H4 (cell line): ENCODE data around the gene TMED3. TPM values are rescaled to one million over a fixed set of nuclear protein-coding genes. Genes with fewer than 3 reads are reported as not detected.
A peak's percentile ranks its signal among the peaks of the same experiment; 100 is the strongest.
"Not testable (repeated sequence)": the region's sequence is repeated elsewhere in the genome, so short reads cannot be mapped to it uniquely, and the experiment has no call there.

Experiments used
- DNase-seq: peaks from one replicate; pipeline ENCODE4 v3.0.0-alpha.2; 2015; ENCODE audit warnings: low spot score
- total RNA-seq: library from RNA; depleted of rRNA; stranded (reverse); fragments of >200 nt; shearing (Covaris generic); gene quantifications from 2 replicates; pipeline ENCODE4 v1.2.3, GENCODE V29; 2014

TMED3 gene
- total RNA-seq, 1 experiment from 2014 or later, result 164 TPM

- DNase-seq, result no peak
These were observed 6.0 kb downstream of the TMED3 start for GRCh38 chr15:79316864-79317263.

DNA sequence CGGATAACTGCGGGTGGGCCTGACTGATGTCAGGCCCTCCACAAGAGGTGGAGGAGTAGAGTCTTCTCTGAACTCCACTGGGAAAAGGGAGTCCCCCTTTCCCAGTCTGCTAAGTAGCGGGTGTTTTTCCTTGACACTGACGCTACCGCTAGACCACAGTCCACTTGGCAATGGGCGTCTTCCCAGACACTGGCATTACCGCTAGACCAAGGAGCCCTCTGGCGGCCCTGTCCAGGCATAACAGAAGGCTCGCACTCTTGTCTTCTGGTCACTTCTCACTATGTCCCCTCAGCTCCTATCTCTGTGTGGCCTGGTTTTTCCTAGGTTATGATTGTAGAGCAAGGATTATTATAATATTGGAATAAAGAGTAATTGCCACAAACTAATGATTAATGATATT, 9.1 kb downstream of the TMED3 start:
- not testable (repeated sequence) for DNase-seq

DNA sequence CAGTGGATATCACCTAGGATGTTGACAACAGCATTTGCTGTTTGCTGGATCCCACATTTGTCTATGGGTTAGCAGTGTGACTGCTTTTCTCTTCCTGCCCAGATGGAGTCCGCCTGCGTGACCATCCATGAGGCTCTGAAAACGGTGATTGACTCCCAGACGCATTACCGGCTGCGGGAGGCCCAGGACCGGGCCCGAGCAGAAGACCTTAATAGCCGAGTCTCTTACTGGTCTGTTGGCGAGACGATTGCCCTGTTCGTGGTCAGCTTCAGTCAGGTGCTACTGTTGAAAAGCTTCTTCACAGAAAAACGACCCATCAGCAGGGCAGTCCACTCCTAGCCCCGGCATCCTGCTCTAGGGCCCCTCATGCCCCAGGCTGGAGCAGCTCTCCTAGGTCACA, 11.0 kb downstream of the TMED3 start:
- no peak for DNase-seq

DNA sequence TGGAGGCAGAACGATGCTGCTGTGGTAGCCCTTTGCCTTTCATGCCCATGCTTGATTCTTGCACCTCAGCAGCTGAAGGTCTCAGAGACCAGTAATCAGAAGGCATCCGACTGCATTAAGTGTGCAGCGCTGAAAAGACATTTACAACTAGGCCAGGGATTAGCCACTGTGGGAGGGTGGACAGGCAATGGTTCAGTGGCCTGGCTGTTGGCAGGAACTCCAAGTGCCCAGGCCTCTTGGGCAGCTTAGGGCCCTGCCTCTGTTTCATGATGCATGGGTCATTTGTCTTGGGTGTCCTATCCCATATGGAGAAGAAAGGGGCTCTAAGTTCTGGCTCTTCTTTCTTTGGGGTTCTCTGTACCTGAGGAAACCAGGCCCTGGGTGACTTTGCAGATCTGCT, 11.4 kb downstream of the TMED3 start:
- no peak for DNase-seq

DNA sequence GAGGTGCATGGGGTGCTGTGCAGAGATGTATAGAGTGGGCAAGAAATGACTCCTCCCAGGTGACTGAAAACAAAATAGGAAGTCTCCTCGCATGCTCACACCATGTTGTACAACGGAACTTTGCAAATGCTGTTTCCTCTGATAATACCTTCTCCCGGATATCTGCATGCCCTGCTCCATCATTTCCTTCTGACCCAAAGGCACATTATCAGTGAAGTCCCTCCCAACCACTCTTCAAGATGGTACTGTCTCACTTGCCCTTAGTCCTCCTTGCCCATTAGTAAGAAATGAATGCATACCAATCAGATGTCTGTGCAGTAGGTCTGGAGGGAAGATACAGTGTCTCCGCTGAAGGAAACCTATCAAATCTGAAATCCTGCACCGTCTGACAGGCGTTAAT, 12.0 kb downstream of the TMED3 start:
- DNase-seq, result no peak

DNA sequence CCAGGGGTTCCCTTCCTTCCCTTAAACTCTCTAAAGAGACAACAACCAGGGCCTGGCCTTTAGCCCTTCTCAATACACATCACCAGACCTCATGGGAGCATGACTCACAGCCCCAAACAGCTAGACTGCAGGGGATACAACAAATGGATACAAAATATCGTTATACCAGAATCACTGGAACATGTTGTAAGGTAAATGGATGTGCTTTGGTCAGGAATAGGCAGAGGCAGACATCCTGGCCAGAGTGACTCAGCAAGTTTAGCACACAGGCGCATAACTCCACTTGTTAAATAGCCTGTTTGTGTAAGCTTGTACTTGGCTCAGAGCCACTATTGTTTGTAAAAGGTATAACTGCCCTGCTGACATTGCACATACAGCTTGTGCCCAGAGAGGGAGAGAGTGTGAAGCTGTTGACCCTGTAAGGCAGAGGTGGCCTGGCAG, 18.3 kb downstream of the TMED3 start:
- peak; percentile 37 for DNase-seq

- DNase-seq, result no peak
These were observed 22.1 kb downstream of the TMED3 start for GRCh38 chr15:79332824-79333510.

GRCh38 chr15:79337591-79337990, 26.7 kb downstream of the TMED3 start:
- no peak for DNase-seq

GRCh38 chr15:79339588-79340314, 28.8 kb downstream of the TMED3 start:
- DNase-seq, result peak; percentile 23

DNA sequence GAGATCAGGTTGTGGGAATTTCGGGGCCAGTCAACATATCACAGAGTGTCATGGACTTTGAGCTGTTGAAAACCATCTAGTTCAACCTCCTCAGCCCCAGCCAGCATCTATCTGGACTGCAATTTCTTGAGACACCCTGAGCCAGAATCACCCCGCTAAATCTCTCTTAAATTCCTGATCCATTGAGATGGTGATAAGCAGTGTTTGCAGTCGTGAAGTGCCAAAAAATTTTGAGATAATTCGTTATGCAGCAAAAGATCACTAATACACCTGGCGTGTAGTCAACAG, 29.3 kb downstream of the TMED3 start:
- no peak for DNase-seq

DNA sequence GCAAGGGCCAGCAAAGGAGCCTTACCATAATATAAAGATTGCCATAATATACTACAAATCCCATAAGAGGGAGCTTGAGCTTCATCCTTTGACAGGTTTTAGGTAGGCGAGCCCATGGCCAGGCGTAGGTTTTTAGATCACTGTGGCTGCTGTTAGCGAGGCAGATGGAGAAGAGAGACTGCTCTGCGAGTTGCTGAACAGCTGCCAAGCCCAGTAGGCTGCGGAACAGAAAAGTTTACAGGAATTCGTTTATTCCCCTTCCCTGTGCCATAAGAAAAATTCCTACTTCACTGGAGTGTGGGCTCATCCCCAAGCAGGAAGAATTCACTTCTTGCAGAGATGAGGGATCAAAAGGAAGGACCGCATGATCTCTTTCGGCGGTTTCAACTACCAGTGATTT, 30.5 kb downstream of the TMED3 start:
- DNase-seq, result no peak

- no peak for DNase-seq
These were observed 38.6 kb downstream of the TMED3 start for GRCh38 chr15:79349525-79349924.

DNA sequence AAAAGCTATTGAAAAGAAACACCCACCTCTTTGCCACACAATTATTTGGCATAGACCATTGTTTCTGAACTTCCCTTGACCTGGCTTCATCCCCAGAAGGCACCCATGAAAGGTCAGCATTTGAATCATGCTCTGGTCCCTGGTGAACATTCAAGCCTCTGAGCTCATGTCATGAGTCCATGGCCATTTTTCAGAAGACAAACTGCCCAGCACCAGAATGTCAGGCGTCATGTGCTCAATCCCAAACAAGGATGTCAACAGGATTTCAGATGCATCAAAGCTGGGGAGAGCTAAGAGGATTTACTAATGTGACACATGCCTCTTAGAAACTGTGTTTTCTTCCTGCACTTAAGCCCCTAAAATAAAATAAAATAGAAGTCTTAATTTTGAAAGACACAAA, 41.3 kb downstream of the TMED3 start:
- DNase-seq, result no peak

DNA sequence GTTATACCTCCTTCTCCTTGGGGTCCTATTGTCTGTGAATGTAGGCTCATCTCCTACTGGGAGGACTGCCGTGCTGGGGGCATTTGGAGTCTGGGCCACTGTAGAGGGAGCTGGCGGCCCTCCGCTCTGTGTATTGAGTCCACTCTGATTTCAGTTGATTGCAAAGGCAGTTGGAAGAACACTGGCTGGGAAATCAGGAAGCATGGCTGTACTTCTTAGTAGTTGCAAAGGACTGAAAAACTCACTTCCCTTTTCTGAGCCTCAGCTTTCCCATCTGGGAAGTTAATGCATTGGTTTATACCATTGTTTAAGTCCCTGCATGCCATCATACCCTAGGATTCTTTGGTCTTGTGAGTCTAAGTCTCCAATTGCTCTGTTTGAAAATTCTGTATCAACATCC, 46.7 kb downstream of the TMED3 start:
- no peak for DNase-seq

GRCh38 chr15:79358069-79358468, 47.2 kb downstream of the TMED3 start:
- no peak for DNase-seq

- no peak for DNase-seq
These were observed 53.8 kb downstream of the TMED3 start for GRCh38 chr15:79364571-79365240.

DNA sequence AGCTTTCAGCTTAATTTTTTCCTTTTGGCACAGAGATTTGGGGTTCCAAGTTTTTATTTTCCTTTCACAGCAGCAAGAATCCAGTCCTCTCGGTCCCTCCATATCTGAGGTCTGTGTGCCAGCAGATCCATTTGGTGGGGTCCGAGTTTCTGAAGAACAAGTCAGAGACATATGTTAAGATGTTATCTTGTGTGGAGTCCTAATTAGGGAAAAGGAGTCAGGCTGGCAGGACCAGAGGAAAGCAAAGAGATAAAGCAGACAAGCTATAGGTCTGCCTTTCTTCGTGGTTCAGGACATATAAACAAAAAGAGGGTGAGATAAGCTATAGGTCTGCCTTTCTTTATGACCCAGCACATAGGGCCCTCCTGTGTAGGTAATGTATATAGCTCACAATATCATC, 54.9 kb downstream of the TMED3 start:
- DNase-seq, result no peak

DNA sequence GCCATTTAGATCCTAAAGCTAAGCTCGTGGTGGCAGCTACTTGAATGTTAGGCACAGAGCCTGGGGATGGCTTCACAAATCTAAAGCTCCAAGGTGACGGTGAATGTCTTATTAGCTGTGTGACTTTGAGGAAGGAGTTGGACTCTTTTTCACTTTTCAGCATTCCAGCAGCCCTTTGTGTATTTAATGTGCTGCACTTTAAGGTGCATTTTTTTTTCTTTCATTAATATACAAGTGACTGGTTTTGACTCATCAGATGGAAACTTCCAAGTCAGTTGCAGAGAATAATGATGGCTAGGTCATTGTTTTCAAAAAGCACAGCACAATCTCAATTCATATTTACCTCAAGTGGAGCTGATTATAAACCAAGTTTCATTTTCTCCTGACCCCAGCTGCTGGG, 55.8 kb downstream of the TMED3 start:
- no peak for DNase-seq

DNA sequence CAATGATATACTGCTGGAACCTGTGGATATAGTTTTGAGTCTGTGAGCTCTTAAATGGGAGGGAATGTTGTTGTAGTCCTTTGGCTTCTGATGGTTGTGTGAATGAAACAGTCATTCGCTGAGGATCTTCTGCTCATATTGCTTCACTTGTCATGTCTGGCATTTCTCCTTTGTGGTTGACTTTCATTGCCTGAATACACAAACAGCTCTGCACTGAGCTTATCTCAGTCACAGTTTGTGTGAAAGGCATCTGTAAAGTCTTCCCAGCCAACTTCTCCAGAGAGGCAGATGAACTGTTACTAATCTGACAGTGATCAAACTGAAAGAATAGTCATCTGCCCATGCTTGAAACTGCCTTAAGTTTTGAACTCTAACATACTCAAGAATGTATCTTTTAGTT, 59.8 kb downstream of the TMED3 start:
- DNase-seq, result no peak

- no peak for DNase-seq
These were observed 60.7 kb downstream of the TMED3 start for GRCh38 chr15:79371591-79371990.

DNA sequence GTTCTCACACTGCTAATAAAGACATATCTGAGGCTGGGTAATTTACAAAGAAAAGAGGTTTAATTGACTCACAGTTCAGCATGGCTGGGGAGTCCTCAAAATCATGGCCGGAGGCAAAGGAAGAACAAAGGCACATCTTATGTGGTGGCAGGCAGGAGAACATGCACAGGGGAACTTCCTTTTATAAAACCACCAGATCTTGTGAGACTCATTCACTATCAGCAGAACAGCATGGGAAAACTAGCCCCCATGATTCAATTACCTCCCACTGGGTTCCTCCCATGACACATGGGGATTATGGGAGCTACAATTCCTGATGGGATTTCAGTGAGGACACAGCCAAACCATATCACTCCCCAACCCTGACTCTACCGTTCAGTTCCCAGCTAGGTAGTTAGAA, 61.5 kb downstream of the TMED3 start:
- DNase-seq, result no peak
